NB4 (cell line): ENCODE measurements around the gene RGS1.

ENCODE experiments used
- DNase-seq: peaks from one replicate; pipeline ENCODE4 v3.0.0; 2010; ENCODE audit warnings: low read depth
- H3K4me3 ChIP-seq: one replicate; pipeline ENCODE4 v1.5.1; 2011; ENCODE audit warnings: mild to moderate bottlenecking, low read depth, low read length, moderate library complexity
- MAX ChIP-seq: IDR thresholded peaks from 2 replicates; pipeline ENCODE4 v1.6.1; 2011; ENCODE audit warnings: low read depth, low read length
- MYC ChIP-seq: IDR thresholded peaks from 2 replicates; pipeline ENCODE4 v1.6.1; 2011; ENCODE audit warnings: low read depth, low read length
- POLR2A ChIP-seq: IDR thresholded peaks from 2 replicates; pipeline ENCODE4 v1.6.1; 2011; ENCODE audit warnings: mild to moderate bottlenecking; ENCODE audit not compliant: insufficient read length; ENCODE audit errors: extremely low read depth
- TF ChIP-seq, protein P1 (sequence below): IDR thresholded peaks from one replicate; pipeline ENCODE4 v1.5.1; 2012; ENCODE audit warnings: low read depth, low read length

The RGS1 gene

GRCh38 chr1:192552760-192553191 lies 22.8 kb upstream of the RGS1 start:
- no peak for DNase-seq
- no peak overlapping the region for H3K4me3 ChIP-seq
- TF ChIP-seq, protein P1, sequence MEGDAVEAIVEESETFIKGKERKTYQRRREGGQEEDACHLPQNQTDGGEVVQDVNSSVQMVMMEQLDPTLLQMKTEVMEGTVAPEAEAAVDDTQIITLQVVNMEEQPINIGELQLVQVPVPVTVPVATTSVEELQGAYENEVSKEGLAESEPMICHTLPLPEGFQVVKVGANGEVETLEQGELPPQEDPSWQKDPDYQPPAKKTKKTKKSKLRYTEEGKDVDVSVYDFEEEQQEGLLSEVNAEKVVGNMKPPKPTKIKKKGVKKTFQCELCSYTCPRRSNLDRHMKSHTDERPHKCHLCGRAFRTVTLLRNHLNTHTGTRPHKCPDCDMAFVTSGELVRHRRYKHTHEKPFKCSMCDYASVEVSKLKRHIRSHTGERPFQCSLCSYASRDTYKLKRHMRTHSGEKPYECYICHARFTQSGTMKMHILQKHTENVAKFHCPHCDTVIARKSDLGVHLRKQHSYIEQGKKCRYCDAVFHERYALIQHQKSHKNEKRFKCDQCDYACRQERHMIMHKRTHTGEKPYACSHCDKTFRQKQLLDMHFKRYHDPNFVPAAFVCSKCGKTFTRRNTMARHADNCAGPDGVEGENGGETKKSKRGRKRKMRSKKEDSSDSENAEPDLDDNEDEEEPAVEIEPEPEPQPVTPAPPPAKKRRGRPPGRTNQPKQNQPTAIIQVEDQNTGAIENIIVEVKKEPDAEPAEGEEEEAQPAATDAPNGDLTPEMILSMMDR, result no peak
- no peak for TF ChIP-seq MYC
- TF ChIP-seq POLR2A, result no peak
- no peak for TF ChIP-seq MAX

- TF ChIP-seq, protein P1, result no peak
- TF ChIP-seq MYC (no peak), POLR2A (no peak), MAX (no peak)
- H3K4me3 ChIP-seq, result no peak overlapping the region
- DNase-seq, result no peak
Measured at GRCh38 chr1:192553741-192554140, 21.8 kb upstream of the RGS1 start.

DNA sequence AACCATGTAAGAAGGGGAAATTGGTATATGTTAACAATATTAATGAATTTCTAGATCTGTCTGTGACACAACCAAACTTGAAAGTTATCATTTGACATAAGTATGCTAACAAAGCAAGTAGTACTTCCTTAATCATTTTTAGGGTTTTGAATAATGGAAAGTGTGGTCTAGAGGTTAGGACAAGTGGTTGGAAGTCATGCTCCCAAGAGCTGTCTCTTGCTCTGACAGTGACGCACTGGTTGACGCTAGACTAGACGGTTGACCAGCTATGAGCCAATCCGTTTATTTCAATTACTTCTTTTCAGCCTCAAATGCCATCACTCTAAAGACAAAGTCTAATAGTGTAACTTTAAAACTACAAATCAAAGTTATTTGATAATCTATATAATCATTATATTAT lies 20.7 kb upstream of the RGS1 start:
- TF ChIP-seq, protein P1, result no peak
- TF ChIP-seq MYC (no peak), POLR2A (no peak), MAX (no peak)
- DNase-seq, result no peak
- H3K4me3 ChIP-seq, result no peak overlapping the region

- no peak for DNase-seq
- H3K4me3 ChIP-seq, result no peak overlapping the region
- no peak for TF ChIP-seq MAX
- TF ChIP-seq POLR2A, result no peak
- TF ChIP-seq MYC, result no peak
- TF ChIP-seq, protein P1, result no peak
Measured at GRCh38 chr1:192555399-192555798, 20.2 kb upstream of the RGS1 start.

GRCh38 chr1:192557841-192558595 lies 17.6 kb upstream of the RGS1 start:
- no peak for TF ChIP-seq MYC
- TF ChIP-seq, protein P1, result no peak
- TF ChIP-seq MAX, result no peak
- no peak for TF ChIP-seq POLR2A
- H3K4me3 ChIP-seq, result no peak overlapping the region
- no peak for DNase-seq
